SK-N-SH (cell line): ENCODE measurements around the gene AMZ1. TPM values are rescaled to one million over a fixed set of nuclear protein-coding genes. Genes with fewer than 3 reads are reported as not detected.

ENCODE experiments used
- CTCF ChIA-PET: fragments of 300-600, 350-600 bp; formaldehyde crosslinking; extraction: SDS; loops from one replicate; lab custom pipeline; 2021; lab: Yijun Ruan, JAX
- POLR2A ChIA-PET: fragments of 350-600 bp; sonication (Branson Sonifier 250); formaldehyde crosslinking; extraction: SDS; loops from one replicate; lab custom pipeline; 2020; ENCODE audit warnings: antibody characterized with exemption, inconsistent platforms; lab: Yijun Ruan, JAX
- DNase-seq: peaks from one replicate; pipeline ENCODE4 v3.0.0; 2012
- H2AFZ ChIP-seq: fragments of 200-600 bp; sonication (generic); 2 replicates; pipeline ENCODE4 v1.8.1; 2016; ENCODE audit warnings: antibody characterized with exemption, mild to moderate bottlenecking, low read depth
- H3F3A ChIP-seq: fragments of 200-600 bp; sonication (generic); replicated peaks from 2 replicates; pipeline ENCODE3; 2016; ENCODE audit warnings: antibody characterized with exemption, mild to moderate bottlenecking; ENCODE audit not compliant: insufficient read depth
- H3K27ac ChIP-seq, 2 experiments: fragments of 200-500 bp in 1 of 2; fragments of 200-600 bp in 1 of 2; sonication (Bioruptor generic) in 1 of 2; sonication (generic), shearing (Covaris generic) in 1 of 2; 2 replicates each; pipeline versions ENCODE4 v1.5.1 to v1.6.1; 2014 to 2016; ENCODE audit warnings: low read depth in 2 of 2, inconsistent platforms in 1 of 2, low read length in 1 of 2, mild to moderate bottlenecking in 1 of 2, mixed read lengths in 1 of 2
- H3K27me3 ChIP-seq: fragments of 200-600 bp; sonication (generic), shearing (Covaris generic); 2 replicates; pipeline ENCODE4 v1.6.1; 2016; ENCODE audit warnings: mixed run types; ENCODE audit not compliant: insufficient read depth
- H3K36me3 ChIP-seq, 2 experiments: fragments of 200-500 bp in 1 of 2; fragments of 200-600 bp in 1 of 2; sonication (Bioruptor generic) in 1 of 2; sonication (generic) in 1 of 2; replicated peaks in 1 of 2; 2 replicates each; pipeline versions ENCODE3 to v1.5.1; 2014 to 2016; ENCODE audit warnings: low read length in 1 of 2, mild to moderate bottlenecking in 1 of 2; ENCODE audit not compliant: insufficient read depth in 2 of 2, control insufficient read depth in 1 of 2
- H3K4me1 ChIP-seq, 2 experiments: fragments of 200-500 bp in 1 of 2; fragments of 200-600 bp in 1 of 2; sonication (Bioruptor generic) in 1 of 2; sonication (generic), shearing (Covaris generic) in 1 of 2; 2 replicates each; pipeline versions ENCODE4 v1.5.1 to v1.6.1; 2014 to 2016; ENCODE audit warnings: low read depth in 1 of 2, low read length in 1 of 2, mixed run types in 1 of 2; ENCODE audit not compliant: insufficient read depth in 2 of 2, control insufficient read depth in 1 of 2
- H3K4me2 ChIP-seq: fragments of 200-600 bp; sonication (generic), shearing (Covaris generic); 2 replicates; pipeline ENCODE4 v1.6.1; 2017; ENCODE audit warnings: mixed run types
- H3K4me3 ChIP-seq, 2 experiments: fragments of 200-500 bp in 1 of 2; fragments of 200-600 bp in 1 of 2; sonication (Bioruptor generic) in 1 of 2; sonication (generic), shearing (Covaris generic) in 1 of 2; 2 replicates each; pipeline versions ENCODE4 v1.5.1 to v1.8.1; 2014 to 2016; ENCODE audit warnings: low read depth in 2 of 2, inconsistent platforms in 1 of 2, low read length in 1 of 2, mild to moderate bottlenecking in 1 of 2, mixed read lengths in 1 of 2, moderate library complexity in 1 of 2
- H3K79me2 ChIP-seq: fragments of 200-600 bp; sonication (generic); 2 replicates; pipeline ENCODE4 v1.8.1; 2017; ENCODE audit warnings: mild to moderate bottlenecking; ENCODE audit not compliant: insufficient read depth
- H3K9ac ChIP-seq: fragments of 200-600 bp; sonication (generic); 2 replicates; pipeline ENCODE4 v1.6.1; 2017; ENCODE audit warnings: mixed run types
- H3K9me2 ChIP-seq: fragments of 200-600 bp; sonication (generic); 2 replicates; pipeline ENCODE4 v1.6.1; 2017; ENCODE audit warnings: mixed run types
- H3K9me3 ChIP-seq: fragments of 200-600 bp; sonication (generic); 2 replicates; pipeline ENCODE4 v1.6.1; 2017; ENCODE audit warnings: mixed run types, mild to moderate bottlenecking, moderate library complexity
- H4K20me1 ChIP-seq: fragments of 200-600 bp; sonication (generic); 2 replicates; pipeline ENCODE4 v1.6.1; 2017; ENCODE audit warnings: mild to moderate bottlenecking, mixed run types; ENCODE audit not compliant: insufficient read depth
- CHD2 ChIP-seq: fragments of 150-350 bp; IDR thresholded peaks from 2 replicates; pipeline ENCODE4 v1.6.1; 2018; ENCODE audit warnings: low read length; ENCODE audit not compliant: partially characterized antibody
- FOSL2 ChIP-seq: IDR thresholded peaks from 2 replicates; pipeline ENCODE4 v1.4.0; 2012; ENCODE audit warnings: low read depth, mild to moderate bottlenecking, moderate library complexity, borderline replicate concordance
- MEF2A ChIP-seq: IDR thresholded peaks from 2 replicates; pipeline ENCODE4 v1.4.0; 2012; ENCODE audit warnings: low read depth, borderline replicate concordance
- NRF1 ChIP-seq: IDR thresholded peaks from 2 replicates; pipeline ENCODE4 v1.6.1; 2012; ENCODE audit warnings: low read depth, mild to moderate bottlenecking, low read length
- POLR2AphosphoS5 ChIP-seq: IDR thresholded peaks from 2 replicates; pipeline ENCODE4 v1.6.1; 2012; ENCODE audit warnings: low read depth, low read length
- RAD21 ChIP-seq: IDR thresholded peaks from 2 replicates; pipeline ENCODE4 v1.6.1; 2012; ENCODE audit warnings: mild to moderate bottlenecking, low read length
- TAF1 ChIP-seq: IDR thresholded peaks from 2 replicates; pipeline ENCODE4 v1.6.1; 2012; ENCODE audit warnings: low read depth, mild to moderate bottlenecking, low read length, moderate library complexity, borderline replicate concordance
- WGBS: methylation state at CpG from one replicate; pipeline ENCODE4 v1.1.6; 2017; ENCODE audit warnings: low lambda C conversion rate; 5-methylcytosine and 5-hydroxymethylcytosine counted together
- polyA plus RNA-seq, 3 experiments: library from polyadenylated mRNA; depleted of rRNA; stranded (reverse); fragments of >200 nt; gene quantifications; 2 replicates each; pipeline ENCODE4 v1.2.3, GENCODE V29; 2012
- TF ChIP-seq, protein P1 (sequence below): IDR thresholded peaks from 2 replicates; pipeline ENCODE4 v1.6.1; 2012; ENCODE audit warnings: mild to moderate bottlenecking, low read depth, low read length, moderate library complexity
- TF ChIP-seq, protein P2 (sequence below): fragments of 150-350 bp; IDR thresholded peaks from 2 replicates; pipeline ENCODE4 v1.6.1; 2017; ENCODE audit warnings: antibody characterized with exemption, low read length, low read depth, borderline replicate concordance
- TF ChIP-seq, protein P3 (sequence below): IDR thresholded peaks from 2 replicates; pipeline ENCODE4 v1.4.0; 2012; ENCODE audit warnings: low read depth, borderline replicate concordance

Gene AMZ1
- polyA plus RNA-seq, 1 of the 3 experiments (the other 2 are of a cell fraction), result 0.15 TPM

DNA sequence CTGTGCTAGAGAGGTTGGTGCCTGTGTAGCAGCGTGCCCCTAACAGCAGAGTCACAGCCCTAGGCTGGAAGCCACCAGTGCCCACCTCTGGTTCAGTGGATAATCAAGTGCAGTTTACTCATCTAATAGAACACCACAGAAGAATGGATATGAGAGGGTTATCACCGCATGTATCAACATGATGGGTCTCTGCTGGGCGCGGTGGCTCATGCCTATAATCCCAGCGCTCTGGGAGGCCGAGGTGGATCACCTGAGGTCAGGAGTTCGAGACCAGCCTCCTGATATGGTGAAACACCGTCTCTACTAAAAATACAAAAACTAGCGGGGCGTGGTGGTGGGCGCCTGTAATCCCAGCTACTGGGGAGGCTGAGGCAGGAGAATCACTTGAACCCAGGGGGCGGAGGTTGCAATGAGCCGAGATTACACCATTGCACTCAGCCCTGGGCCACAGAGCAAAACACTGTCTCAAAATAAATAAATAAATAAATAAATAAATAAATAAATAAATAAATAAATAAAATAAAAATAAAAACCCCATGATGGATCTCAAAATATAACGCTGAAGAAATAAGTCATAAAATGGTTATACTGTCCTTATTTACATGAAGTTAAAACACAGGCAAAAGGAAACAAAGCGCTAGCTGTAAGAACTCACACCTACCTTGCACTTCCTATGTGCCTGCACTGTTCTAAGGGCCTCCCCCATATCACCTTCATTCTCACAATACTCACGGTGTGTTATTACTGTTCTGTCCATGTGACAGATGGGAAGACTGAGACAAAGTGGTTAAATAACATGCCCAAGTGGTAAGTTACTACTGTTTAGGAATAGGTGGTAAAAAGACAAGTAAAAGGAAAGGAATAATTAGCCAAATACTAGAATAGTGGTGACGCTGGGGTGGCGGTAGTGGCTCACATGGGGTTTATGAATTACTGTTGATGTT is 70.9 kb downstream of the AMZ1 start:
- Histone ChIP-seq H3K9ac (peak overlapping the region; percentile 64), H3K4me3 (peak overlapping the region; percentile 15 to 52; a peak in 3 of 4 replicates), H3K27ac (peak overlapping the region; percentile 93 to 97), H3K4me1 (peaks cover 22 to 57% of the 10 kb centered on the region in 2 experiments), H3F3A (peaks cover 41% of the 10 kb centered on the region), H3K36me3 (peaks cover 3 to 14% of the 10 kb centered on the region in 2 experiments), H3K9me3 (no peaks in the 10 kb centered on the region), H3K4me2 (peak overlapping the region; percentile 76), H2AFZ (no peak overlapping the region), H3K79me2 (peaks cover 40% of the 10 kb centered on the region), H3K9me2 (no peaks in the 10 kb centered on the region), H3K27me3 (no peaks in the 10 kb centered on the region), H4K20me1 (peaks cover 4% of the 10 kb centered on the region; the same call in 1 of the 2 replicates)
- CTCF ChIA-PET, result interaction anchor here (0.6 to 2.9 kb wide), 12 partner anchors 7 to 395 kb away, joined by 3 to 12 read pairs (median 4); no protein-coding TSS in a partner anchor
- 95% methylated on average over 17 of the region's 18 CpGs for WGBS
- POLR2A ChIA-PET, result interaction anchor here (1.0 kb wide), 1 partner anchor 170 kb away, joined by 3 read pairs; no protein-coding TSS in a partner anchor
- no peak for DNase-seq
- TF ChIP-seq TAF1 (no peak), MEF2A (no peak), POLR2AphosphoS5 (no peak), CHD2 (no peak), NRF1 (no peak)
- TF ChIP-seq, protein P1, sequence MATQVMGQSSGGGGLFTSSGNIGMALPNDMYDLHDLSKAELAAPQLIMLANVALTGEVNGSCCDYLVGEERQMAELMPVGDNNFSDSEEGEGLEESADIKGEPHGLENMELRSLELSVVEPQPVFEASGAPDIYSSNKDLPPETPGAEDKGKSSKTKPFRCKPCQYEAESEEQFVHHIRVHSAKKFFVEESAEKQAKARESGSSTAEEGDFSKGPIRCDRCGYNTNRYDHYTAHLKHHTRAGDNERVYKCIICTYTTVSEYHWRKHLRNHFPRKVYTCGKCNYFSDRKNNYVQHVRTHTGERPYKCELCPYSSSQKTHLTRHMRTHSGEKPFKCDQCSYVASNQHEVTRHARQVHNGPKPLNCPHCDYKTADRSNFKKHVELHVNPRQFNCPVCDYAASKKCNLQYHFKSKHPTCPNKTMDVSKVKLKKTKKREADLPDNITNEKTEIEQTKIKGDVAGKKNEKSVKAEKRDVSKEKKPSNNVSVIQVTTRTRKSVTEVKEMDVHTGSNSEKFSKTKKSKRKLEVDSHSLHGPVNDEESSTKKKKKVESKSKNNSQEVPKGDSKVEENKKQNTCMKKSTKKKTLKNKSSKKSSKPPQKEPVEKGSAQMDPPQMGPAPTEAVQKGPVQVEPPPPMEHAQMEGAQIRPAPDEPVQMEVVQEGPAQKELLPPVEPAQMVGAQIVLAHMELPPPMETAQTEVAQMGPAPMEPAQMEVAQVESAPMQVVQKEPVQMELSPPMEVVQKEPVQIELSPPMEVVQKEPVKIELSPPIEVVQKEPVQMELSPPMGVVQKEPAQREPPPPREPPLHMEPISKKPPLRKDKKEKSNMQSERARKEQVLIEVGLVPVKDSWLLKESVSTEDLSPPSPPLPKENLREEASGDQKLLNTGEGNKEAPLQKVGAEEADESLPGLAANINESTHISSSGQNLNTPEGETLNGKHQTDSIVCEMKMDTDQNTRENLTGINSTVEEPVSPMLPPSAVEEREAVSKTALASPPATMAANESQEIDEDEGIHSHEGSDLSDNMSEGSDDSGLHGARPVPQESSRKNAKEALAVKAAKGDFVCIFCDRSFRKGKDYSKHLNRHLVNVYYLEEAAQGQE, result no peak

DNA sequence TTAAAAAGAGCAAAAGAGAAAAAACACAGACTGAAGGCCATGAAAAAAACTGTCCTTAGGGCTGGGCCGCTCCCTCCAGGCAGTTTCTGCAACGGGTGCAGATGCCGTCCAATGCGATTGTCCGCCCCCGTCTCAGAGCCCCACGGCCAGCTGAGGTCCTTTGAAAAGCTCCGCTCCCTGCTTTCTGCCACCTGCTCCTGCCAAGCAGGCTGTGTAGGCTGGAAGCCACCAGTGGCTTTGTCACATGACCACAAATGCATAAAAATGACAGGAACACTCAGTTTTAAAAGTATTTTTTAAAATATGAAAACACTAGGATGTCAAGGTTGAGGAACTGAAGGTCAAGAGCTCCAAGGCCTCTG is 71.7 kb downstream of the AMZ1 start:
- 87% methylated on average over 8 of the region's 8 CpGs for WGBS
- H3K79me2 ChIP-seq, result peaks cover 36% of the 10 kb centered on the region
- no peak for DNase-seq
- CTCF ChIA-PET, result interaction anchor here (0.6 to 2.9 kb wide), 11 partner anchors 8 to 395 kb away, joined by 3 to 12 read pairs (median 4); no protein-coding TSS in a partner anchor
- H3K4me3 ChIP-seq, result no peak overlapping the region
- peaks cover 22 to 57% of the 10 kb centered on the region in 2 experiments for H3K4me1 ChIP-seq
- H4K20me1 ChIP-seq, result peaks cover 4% of the 10 kb centered on the region; the same call in 1 of the 2 replicates
- peaks cover 41% of the 10 kb centered on the region for H3F3A ChIP-seq
- peaks cover 3 to 12% of the 10 kb centered on the region in 2 experiments for H3K36me3 ChIP-seq
- H3K4me2 ChIP-seq, result no peak overlapping the region
- no peak overlapping the region for H3K9ac ChIP-seq
- no peak overlapping the region for H2AFZ ChIP-seq
- POLR2A ChIA-PET, result interaction anchor here (1.3 kb wide), 1 partner anchor 26 kb away, joined by 3 read pairs; no protein-coding TSS in a partner anchor
- H3K27ac ChIP-seq, result peak overlapping the region; percentile 72 to 97; a peak in 3 of 4 replicates
- TF ChIP-seq, protein P2, sequence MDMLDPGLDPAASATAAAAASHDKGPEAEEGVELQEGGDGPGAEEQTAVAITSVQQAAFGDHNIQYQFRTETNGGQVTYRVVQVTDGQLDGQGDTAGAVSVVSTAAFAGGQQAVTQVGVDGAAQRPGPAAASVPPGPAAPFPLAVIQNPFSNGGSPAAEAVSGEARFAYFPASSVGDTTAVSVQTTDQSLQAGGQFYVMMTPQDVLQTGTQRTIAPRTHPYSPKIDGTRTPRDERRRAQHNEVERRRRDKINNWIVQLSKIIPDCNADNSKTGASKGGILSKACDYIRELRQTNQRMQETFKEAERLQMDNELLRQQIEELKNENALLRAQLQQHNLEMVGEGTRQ, result no peak
- TF ChIP-seq POLR2AphosphoS5 (no peak), FOSL2 (no peak), RAD21 (no peak)
- TF ChIP-seq, protein P3, sequence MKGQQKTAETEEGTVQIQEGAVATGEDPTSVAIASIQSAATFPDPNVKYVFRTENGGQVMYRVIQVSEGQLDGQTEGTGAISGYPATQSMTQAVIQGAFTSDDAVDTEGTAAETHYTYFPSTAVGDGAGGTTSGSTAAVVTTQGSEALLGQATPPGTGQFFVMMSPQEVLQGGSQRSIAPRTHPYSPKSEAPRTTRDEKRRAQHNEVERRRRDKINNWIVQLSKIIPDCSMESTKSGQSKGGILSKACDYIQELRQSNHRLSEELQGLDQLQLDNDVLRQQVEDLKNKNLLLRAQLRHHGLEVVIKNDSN, result no peak
- H3K27me3 ChIP-seq, result no peaks in the 10 kb centered on the region
- H3K9me2 ChIP-seq, result no peaks in the 10 kb centered on the region
- H3K9me3 ChIP-seq, result no peaks in the 10 kb centered on the region
